Hepatocyte (in vitro differentiated cells): ENCODE results near the gene AP3S2. TPM values are rescaled to one million over a fixed set of nuclear protein-coding genes. Genes with fewer than 3 reads are reported as not detected.

Experiments used
- DNase-seq: peaks from one replicate; pipeline ENCODE4 v3.0.0-alpha.2; 2016; ENCODE audit warnings: low spot score
- H2AFZ ChIP-seq: fragments of 200-600 bp; sonication (generic); 2 replicates; pipeline ENCODE4 v1.6.0; 2016; ENCODE audit warnings: antibody characterized with exemption, mild to moderate bottlenecking
- H3K27ac ChIP-seq: fragments of 200-600 bp; sonication (generic); 2 replicates; pipeline ENCODE4 v1.5.1; 2016; ENCODE audit warnings: mild to moderate bottlenecking
- H3K27me3 ChIP-seq: fragments of 200-600 bp; sonication (generic); 2 replicates; pipeline ENCODE4 v1.6.1; 2016
- H3K36me3 ChIP-seq: fragments of 200-600 bp; sonication (generic); replicated peaks from 2 replicates; pipeline ENCODE4 v1.5.1; 2016; ENCODE audit warnings: low read depth; ENCODE audit not compliant: insufficient read depth
- H3K4me1 ChIP-seq: fragments of 200-600 bp; sonication (generic); 2 replicates; pipeline ENCODE4 v1.5.1; 2016; ENCODE audit warnings: mild to moderate bottlenecking, moderate library complexity; ENCODE audit not compliant: insufficient read depth
- H3K4me2 ChIP-seq: fragments of 200-600 bp; sonication (generic); 2 replicates; pipeline ENCODE4 v1.6.0; 2016
- H3K4me3 ChIP-seq: fragments of 200-600 bp; sonication (generic); 2 replicates; pipeline ENCODE4 v1.5.1; 2016; ENCODE audit warnings: mild to moderate bottlenecking
- H3K79me2 ChIP-seq: fragments of 200-600 bp; sonication (generic); 2 replicates; pipeline ENCODE4 v1.6.0; 2017; ENCODE audit warnings: mild to moderate bottlenecking
- H3K9me2 ChIP-seq: fragments of 200-600 bp; sonication (generic); replicated peaks from 2 replicates; pipeline ENCODE4 v1.6.0; 2017; ENCODE audit warnings: mild to moderate bottlenecking; ENCODE audit not compliant: insufficient read depth
- H3K9me3 ChIP-seq: fragments of 200-600 bp; sonication (generic); 2 replicates; pipeline ENCODE4 v1.5.1; 2016; ENCODE audit warnings: low read depth, mild to moderate bottlenecking
- H4K20me1 ChIP-seq: fragments of 200-600 bp; sonication (generic); 2 replicates; pipeline ENCODE4 v1.6.0; 2016; ENCODE audit warnings: mild to moderate bottlenecking; ENCODE audit not compliant: insufficient read depth, poor library complexity, severe bottlenecking
- CTCF ChIP-seq: fragments of 200-600 bp; sonication (generic); IDR thresholded peaks from 2 replicates; pipeline ENCODE4 v1.5.1; 2016; ENCODE audit warnings: antibody characterized with exemption, mild to moderate bottlenecking; ENCODE audit not compliant: poor library complexity
- EZH2 ChIP-seq: fragments of 200-600 bp; sonication (generic); IDR thresholded peaks from 2 replicates; pipeline ENCODE4 v1.6.1; 2016; ENCODE audit warnings: antibody characterized with exemption, mild to moderate bottlenecking, borderline replicate concordance
- EZH2phosphoT487 ChIP-seq: fragments of 200-600 bp; sonication (generic); IDR thresholded peaks from one replicate; pipeline ENCODE4 v1.6.1; 2018; ENCODE audit warnings: antibody characterized with exemption, mild to moderate bottlenecking, low read depth, moderate library complexity; ENCODE audit not compliant: unreplicated experiment, severe bottlenecking
- WGBS: methylation state at CpG from one replicate; pipeline ENCODE4 v1.1.6; 2016; ENCODE audit warnings: low lambda C conversion rate; ENCODE audit errors: missing lambda C conversion rate; 5-methylcytosine and 5-hydroxymethylcytosine counted together
- polyA plus RNA-seq: library from polyadenylated mRNA; unstranded; fragments of >200 nt; fragmentation: Nextera tagmentation; extraction: Ambion mirVana; gene quantifications from 2 replicates; pipeline ENCODE4 v1.2.1, GENCODE V29; 2016
- total RNA-seq: library from RNA; depleted of rRNA; stranded (reverse); fragments of >200 nt; gene quantifications from 2 replicates; pipeline ENCODE4 v1.2.3, GENCODE V29; 2014

Gene AP3S2
- total and polyA plus RNA-seq, 2 experiments from 2014 or later: 14.2 to 61.2 TPM

- peaks cover 13% of the 10 kb centered on the region for H3K4me1 ChIP-seq
- H3K27me3 ChIP-seq: no peaks in the 10 kb centered on the region
- H3K4me3 ChIP-seq: no peak overlapping the region
- H4K20me1 ChIP-seq: no peaks in the 10 kb centered on the region
- WGBS: 96% methylated on average over 29 of the region's 29 CpGs
- no peak overlapping the region for H3K4me2 ChIP-seq
- no peak overlapping the region for H3K27ac ChIP-seq
- TF ChIP-seq EZH2 (no peak), CTCF (no peak), EZH2phosphoT487 (no peak)
- no peaks in the 10 kb centered on the region for H3K9me2 ChIP-seq
- H3K36me3 ChIP-seq: no peaks in the 10 kb centered on the region
- H3K9me3 ChIP-seq: no peaks in the 10 kb centered on the region
- DNase-seq: no peak
- H3K79me2 ChIP-seq: peaks cover under 1% of the 10 kb centered on the region
- H2AFZ ChIP-seq: no peak overlapping the region
Measured at GRCh38 chr15:89803941-89804800, 89.6 kb downstream of the AP3S2 start.

DNA sequence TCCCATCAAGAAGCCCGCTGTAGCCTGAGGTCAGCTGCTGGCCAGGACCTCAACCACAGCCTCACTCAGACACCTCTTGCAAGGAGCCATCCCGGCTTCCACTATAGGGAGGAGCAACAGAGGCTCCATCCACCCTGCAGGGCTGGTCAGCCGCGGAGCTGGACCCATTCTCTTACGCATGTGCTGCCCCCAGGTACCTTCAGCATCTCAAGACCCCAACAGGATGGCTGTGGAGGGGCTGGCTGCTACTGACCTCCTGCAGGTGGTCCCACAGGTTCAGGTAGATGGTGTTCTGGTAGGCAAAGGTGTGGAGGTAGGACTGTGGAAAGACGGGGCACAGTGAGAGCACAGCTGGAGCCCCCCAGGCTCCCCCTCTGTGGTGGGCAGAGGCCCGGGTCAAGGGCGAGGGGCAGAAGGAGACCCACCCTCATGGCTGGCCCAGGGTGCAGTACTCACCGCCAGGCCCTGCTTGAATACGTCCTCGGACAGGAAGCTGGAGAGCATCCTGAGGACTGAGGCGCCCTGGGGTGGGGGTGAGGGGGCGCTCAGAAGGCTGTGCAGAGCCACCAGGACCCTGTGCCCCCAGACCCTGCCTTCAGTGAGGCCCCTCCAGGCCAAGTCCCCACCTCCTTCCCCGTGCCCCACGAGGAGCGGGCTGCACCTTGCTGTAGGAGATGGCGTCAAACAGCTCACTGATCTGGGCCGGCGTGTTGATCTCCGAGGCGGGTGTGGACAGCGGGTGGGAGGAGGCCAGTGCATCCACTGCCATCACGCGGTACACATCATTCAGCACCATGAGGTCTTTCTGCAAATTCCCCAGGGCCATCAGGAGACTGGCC lies 90.6 kb downstream of the AP3S2 start:
- no peak overlapping the region for H2AFZ ChIP-seq
- H3K27ac ChIP-seq: no peak overlapping the region
- H3K27me3 ChIP-seq: no peaks in the 10 kb centered on the region
- TF ChIP-seq EZH2phosphoT487 (no peak), CTCF (no peak), EZH2 (no peak)
- no peaks in the 10 kb centered on the region for H4K20me1 ChIP-seq
- H3K4me3 ChIP-seq: no peak overlapping the region
- DNase-seq: no peak
- no peaks in the 10 kb centered on the region for H3K79me2 ChIP-seq
- WGBS: 95% methylated on average over 23 of the region's 24 CpGs
- H3K4me2 ChIP-seq: no peak overlapping the region
- H3K36me3 ChIP-seq: no peaks in the 10 kb centered on the region
- peaks cover 3% of the 10 kb centered on the region for H3K4me1 ChIP-seq
- no peaks in the 10 kb centered on the region for H3K9me3 ChIP-seq
- H3K9me2 ChIP-seq: no peaks in the 10 kb centered on the region

- Histone ChIP-seq H3K27me3 (no peaks in the 10 kb centered on the region), H3K27ac (no peak overlapping the region), H3K4me1 (no peaks in the 10 kb centered on the region), H3K9me2 (no peaks in the 10 kb centered on the region), H3K4me3 (no peak overlapping the region), H3K4me2 (no peak overlapping the region), H4K20me1 (no peaks in the 10 kb centered on the region), H3K36me3 (no peaks in the 10 kb centered on the region), H3K79me2 (no peaks in the 10 kb centered on the region), H3K9me3 (no peaks in the 10 kb centered on the region), H2AFZ (no peak overlapping the region)
- no peak for TF ChIP-seq CTCF
- TF ChIP-seq EZH2: no peak
- no peak for TF ChIP-seq EZH2phosphoT487
- DNase-seq: no peak
- 79% methylated on average over 14 of the region's 16 CpGs for WGBS
Measured at GRCh38 chr15:89802231-89802928, 91.4 kb downstream of the AP3S2 start.
